RCC 7860 (cell line): Measurements from ENCODE around the gene CCDC107.

Experiments
- DNase-seq: peaks from one replicate; pipeline ENCODE4 v3.0.0-alpha.2; 2015; ENCODE audit warnings: low spot score
- FAIRE-seq: peaks from 2 replicates; lab custom pipeline; 2012; peaks lifted over from hg19 to GRCh38; lab: Jason Lieb, UNC

Gene CCDC107

DNA sequence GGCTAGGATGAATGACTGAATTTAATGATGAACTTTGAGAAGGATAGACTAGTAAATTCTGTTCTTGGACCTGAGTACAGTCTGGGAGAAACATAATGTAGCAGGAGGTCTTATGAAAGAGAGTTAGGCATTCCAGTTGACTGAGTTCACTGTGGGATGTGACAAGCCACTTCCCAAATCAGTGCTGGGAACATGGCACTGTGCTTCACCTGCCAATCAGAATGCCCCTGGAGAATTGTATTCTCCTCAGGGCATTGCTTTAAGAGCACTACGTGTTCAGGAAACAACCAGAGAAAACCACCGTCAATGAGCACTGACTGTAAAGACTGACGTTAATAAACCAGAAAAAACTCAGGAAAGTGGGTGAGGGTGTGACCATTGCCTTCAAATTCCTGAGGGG is 1.2 kb downstream of the CCDC107 start:
- DNase-seq = peak; percentile 53
- FAIRE-seq = no peak

DNA sequence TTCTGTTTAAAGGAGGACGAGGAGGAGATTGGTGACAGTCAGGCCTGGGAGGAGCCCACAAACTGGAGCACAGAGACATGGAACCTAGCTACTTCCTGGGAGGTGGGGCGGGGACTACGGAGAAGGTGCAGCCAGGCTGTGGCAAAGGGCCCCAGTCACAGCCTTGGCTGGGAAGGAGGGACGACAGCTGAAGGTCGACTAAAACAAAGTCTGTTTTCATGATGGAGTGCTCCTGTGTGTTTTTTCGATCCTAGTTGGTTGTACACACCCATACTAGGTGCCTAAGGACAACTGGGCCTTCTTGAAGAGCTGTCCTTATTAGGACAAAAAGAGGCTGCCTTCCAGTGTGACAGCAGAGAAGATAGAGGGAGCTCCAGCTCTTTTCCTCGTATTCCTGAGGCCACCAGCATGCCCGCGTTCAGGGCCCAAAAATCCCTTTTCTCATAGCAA is 2.9 kb downstream of the CCDC107 start:
- FAIRE-seq = no peak
- no peak for DNase-seq

DNA sequence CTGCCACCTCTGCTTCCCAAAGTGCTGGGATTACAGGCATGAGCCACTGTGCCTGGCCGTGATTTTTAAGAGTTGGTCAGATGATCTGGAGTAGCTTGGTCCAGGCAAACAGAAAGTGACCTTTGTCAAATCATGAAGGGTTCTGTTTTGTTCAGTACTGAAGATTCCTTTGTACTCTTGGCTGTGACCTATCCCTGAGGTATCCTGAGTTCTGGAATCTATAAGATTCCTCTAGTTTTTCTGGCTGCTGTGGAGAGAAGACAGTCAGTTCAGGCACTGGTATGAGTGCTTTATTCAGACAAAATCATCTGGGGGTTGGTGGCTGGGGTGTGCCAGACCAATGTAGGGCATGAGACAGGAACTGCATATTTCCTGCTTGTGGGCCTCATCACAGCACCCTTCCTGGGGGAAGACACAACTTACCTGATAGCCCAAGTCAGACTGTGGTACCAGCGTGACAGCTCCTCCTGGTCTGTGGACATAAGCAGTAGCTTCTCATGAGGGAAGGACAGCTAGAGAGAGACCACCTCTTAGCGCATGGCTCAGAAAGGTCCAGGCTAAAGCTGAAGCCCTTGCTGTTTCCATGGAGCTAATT is 3.8 kb downstream of the CCDC107 start:
- FAIRE-seq (no peak), DNase-seq (no peak)

DNA sequence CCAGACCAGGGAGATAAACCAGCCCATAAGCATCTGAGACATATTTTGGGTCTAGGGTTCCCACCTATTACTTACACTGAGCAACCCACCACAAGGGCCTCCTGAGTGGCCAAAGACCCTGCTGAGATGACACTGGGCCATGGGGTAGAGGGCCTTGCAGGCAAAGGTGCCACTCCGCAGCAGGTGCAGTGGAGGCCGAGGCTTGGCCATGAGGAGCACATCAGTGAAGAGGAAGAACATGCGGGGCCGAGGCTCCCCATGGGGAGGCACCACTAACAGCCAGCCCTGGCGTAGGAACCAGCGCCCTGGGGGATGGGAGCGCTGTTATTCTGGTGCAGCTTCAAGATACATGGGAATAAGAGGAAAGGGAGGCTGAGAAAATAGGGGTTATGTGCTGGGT is 4.3 kb downstream of the CCDC107 start:
- FAIRE-seq (no peak), DNase-seq (no peak)

DNA sequence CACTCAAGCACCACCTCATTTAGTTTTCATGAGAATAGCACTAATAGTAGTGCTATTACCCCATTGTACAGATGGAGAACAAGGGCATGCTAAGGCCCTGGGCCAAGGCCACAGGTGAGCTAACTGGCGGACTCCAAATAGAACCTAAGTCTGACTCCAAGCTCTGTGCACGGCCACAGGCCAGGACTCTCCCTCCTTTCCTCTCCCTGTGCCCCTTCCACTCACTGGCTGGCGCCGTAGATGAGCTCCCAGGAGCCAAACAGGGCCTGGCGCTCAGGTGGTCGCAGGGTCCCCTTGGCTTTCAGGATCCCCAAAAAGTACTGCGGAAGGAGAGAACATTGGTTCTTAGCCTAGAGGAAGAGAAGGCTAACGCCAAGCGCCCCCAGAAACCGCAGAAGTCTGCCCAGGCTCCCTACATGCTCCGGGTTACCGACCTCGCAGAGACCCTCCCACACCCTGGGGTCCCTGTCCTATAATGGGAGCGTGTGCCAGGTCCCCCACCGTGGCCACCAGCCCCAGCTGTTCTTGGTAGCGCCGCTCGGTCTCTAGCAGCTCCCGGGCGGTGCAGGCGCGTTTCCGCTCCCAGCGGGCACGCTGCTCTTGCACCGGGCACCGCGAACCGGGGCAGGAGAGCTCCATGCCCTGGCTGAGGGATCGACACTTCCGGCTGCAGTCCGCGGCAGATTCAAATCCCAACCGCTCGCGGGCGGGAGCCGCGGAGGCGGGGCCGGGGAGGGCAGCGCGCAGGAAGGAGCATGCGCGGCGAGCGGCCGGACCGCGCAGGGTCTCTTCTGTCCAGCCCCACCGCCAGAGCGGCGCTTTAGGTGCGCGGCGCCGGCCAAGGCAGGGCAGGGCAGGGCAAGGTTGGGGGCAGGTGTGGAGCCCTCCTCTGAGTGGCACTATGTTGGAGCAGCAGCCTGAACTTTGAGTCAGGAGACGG is 6.7 kb downstream of the CCDC107 start, which contains the start of gene ARHGEF39:
Gene ARHGEF39 (minus strand): TSS at position 665 of the 940 bp plus-strand sequence. CDS start 26 bp downstream, at position 639.
- FAIRE-seq = no peak
- DNase-seq = peak; percentile 70

DNA sequence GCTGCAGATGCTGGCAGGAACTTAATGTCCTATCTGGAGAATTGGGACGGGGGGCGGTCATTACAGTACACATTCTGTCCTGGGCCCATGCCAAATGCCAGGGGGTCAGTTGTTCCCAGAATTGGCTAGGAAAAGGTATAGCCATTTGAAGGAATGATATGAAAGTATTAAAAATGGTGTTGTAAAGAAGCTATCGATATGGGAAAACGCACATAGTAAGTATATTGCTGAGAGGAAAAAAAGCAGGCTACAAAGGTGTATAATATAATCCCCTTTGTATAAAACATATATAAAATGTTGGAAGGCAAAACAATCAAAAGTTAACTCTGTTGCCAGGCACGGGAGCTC is 7.4 kb downstream of the CCDC107 start:
- FAIRE-seq (no peak), DNase-seq (no peak)

DNA sequence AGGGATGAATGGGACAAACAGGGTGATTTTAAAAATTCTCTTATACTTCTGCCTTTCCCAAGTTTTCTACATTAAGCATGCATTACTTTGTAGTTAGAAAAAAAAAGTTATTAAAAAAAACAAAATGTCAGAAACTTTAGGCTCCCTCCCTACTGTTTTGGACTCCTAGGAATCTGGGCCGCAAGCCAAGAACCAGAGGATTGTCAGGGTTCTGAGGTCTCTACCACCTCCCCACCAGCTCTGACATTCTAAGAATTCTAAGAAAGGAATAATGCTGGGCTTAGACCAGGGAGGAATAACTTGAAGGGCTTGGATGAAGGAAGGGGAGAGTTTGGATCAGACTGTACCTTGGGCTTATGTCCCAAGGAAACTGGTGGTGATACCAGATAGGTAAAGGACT is 8.0 kb downstream of the CCDC107 start:
- DNase-seq = no peak
- FAIRE-seq = no peak

DNA sequence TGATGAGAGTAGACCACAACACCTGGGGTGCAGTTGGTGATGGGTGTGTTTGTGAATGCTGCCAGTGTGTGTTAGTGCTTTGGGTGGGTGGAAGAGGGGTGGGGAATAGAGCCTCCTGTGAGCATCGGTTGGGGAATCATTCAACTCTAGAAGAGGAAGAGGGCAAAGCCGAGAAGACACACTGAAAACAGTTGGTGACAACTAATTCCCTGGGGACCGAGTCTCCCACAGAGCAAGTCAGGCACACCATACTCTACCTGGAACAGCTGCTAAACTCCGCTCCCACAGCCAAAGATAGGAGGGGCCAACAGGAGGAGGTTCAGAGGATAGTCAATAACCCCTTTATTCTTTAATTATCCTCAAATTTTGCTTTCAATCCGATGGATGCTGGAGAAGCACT is 8.5 kb downstream of the CCDC107 start:
- no peak for FAIRE-seq
- DNase-seq = no peak

DNA sequence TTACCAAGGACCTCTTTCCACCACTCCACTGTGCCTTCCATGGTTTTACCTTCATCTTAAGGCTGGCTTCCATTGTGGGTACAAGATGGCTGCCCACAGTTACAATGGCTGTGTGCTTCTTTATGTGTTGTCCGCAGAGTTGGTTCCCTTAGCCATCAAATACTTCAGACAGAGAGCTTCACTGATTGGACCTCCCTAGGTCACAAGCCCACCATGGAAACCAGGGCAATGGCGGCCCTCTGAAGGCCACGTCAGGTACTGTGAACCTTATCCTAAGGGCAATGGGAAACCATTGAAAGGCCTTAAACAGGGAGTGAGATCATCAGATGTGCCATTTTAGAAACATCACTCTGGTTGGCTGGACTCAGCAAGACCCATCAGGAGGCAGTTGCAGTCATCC is 9.8 kb downstream of the CCDC107 start:
- DNase-seq = no peak
- FAIRE-seq = no peak

DNA sequence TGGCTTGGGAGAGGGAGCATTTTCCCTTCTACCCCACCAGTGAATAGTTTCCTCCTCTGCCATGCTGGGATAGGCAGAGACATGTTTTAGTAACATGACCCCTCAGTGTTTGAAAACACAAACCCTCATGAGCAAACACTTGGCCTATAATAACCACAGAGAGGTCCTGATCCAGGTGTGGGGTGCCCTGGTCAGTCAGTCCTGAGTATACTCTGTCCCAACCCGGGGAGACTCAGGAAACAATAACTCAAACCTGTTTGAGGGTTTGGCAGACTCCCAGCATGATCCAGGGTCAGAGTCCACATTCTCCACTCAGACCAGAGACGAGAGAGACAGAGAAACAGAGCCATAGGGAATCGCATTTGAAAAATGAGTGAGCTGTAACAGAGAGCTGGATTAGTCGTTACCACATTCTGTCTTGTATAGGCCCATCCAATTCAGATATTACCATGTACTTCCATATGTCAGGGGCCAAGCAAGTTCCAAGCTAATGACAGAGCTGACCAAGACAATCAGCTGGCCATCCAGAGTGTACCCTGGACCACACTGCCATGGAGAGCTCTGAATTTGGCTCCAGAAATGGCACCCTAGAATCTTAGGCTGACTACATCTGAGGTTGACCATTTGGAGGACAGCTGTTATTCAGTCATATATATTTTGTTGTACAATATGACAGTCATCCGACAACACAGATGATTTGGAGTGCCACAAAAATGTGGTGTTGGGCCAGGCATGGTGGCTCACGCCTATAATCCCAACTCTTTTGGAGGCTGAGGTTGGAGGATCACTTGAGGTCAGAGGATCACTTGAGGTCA is 11.4 kb downstream of the CCDC107 start:
- FAIRE-seq (peak; percentile 88), DNase-seq (peak; percentile 79)

DNA sequence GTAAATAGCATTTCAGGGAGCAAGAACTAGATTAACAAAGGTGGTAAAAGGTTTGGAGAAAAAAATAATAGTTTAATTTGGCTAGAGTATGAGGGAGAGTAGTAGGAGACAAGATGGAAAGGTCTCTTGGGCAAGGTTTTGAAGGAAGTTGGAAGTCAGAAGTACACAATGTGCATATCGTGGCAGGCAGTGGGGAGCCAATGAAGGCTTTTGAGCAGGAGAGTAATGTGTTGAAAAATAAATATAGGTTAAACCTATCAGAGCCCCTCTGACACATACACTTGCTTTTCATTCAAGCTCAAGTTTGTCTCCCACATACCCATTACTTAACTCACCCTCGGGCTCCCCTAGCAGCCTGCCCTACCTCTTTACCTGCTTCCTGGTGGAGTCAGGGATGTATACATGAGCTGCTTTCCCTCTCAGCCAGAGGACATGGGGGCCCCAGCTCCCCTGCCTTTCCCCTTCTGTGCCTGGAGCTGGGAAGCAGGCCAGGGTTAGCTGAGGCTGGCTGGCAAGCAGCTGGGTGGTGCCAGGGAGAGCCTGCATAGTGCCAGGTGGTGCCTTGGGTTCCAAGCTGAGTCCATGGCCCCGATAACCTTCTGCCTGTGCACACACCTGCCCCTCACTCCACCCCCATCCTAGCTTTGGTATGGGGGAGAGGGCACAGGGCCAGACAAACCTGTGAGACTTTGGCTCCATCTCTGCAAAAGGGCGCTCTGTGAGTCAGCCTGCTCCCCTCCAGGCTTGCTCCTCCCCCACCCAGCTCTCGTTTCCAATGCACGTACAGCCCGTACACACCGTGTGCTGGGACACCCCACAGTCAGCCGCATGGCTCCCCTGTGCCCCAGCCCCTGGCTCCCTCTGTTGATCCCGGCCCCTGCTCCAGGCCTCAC is 15.3 kb downstream of the CCDC107 start, which contains the start of gene CA9:
Gene CA9 (plus strand): TSS at position 797 of the 893 bp plus-strand sequence. CDS start 32 bp downstream, at position 829.
- FAIRE-seq (no peak), DNase-seq (no peak)

DNA sequence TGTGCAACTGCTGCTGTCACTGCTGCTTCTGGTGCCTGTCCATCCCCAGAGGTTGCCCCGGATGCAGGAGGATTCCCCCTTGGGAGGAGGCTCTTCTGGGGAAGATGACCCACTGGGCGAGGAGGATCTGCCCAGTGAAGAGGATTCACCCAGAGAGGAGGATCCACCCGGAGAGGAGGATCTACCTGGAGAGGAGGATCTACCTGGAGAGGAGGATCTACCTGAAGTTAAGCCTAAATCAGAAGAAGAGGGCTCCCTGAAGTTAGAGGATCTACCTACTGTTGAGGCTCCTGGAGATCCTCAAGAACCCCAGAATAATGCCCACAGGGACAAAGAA is 15.9 kb downstream of the CCDC107 start:
- FAIRE-seq = no peak
- no peak for DNase-seq

DNA sequence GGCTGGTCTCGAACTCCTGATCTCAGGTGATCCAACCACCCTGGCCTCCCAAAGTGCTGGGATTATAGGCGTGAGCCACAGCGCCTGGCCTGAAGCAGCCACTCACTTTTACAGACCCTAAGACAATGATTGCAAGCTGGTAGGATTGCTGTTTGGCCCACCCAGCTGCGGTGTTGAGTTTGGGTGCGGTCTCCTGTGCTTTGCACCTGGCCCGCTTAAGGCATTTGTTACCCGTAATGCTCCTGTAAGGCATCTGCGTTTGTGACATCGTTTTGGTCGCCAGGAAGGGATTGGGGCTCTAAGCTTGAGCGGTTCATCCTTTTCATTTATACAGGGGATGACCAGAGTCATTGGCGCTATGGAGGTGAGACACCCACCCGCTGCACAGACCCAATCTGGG is 17.1 kb downstream of the CCDC107 start:
- no peak for DNase-seq
- no peak for FAIRE-seq

DNA sequence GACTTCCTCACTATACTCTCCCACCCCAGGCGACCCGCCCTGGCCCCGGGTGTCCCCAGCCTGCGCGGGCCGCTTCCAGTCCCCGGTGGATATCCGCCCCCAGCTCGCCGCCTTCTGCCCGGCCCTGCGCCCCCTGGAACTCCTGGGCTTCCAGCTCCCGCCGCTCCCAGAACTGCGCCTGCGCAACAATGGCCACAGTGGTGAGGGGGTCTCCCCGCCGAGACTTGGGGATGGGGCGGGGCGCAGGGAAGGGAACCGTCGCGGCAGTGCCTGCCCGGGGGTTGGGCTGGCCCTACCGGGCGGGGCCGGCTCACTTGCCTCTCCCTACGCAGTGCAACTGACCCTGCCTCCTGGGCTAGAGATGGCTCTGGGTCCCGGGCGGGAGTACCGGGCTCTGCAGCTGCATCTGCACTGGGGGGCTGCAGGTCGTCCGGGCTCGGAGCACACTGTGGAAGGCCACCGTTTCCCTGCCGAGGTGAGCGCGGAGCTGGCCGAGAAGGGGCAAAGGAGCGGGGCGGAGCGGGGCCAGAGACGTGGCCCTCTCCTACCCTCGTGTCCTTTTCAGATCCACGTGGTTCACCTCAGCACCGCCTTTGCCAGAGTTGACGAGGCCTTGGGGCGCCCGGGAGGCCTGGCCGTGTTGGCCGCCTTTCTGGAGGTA is 17.8 kb downstream of the CCDC107 start:
- DNase-seq = no peak
- no peak for FAIRE-seq

DNA sequence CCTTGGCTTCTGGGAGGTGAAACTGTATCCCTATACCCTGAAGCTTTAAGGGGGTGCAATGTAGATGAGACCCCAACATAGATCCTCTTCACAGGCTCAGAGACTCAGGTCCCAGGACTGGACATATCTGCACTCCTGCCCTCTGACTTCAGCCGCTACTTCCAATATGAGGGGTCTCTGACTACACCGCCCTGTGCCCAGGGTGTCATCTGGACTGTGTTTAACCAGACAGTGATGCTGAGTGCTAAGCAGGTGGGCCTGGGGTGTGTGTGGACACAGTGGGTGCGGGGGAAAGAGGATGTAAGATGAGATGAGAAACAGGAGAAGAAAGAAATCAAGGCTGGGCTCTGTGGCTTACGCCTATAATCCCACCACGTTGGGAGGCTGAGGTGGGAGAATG is 21.0 kb downstream of the CCDC107 start:
- FAIRE-seq (no peak), DNase-seq (no peak)

DNA sequence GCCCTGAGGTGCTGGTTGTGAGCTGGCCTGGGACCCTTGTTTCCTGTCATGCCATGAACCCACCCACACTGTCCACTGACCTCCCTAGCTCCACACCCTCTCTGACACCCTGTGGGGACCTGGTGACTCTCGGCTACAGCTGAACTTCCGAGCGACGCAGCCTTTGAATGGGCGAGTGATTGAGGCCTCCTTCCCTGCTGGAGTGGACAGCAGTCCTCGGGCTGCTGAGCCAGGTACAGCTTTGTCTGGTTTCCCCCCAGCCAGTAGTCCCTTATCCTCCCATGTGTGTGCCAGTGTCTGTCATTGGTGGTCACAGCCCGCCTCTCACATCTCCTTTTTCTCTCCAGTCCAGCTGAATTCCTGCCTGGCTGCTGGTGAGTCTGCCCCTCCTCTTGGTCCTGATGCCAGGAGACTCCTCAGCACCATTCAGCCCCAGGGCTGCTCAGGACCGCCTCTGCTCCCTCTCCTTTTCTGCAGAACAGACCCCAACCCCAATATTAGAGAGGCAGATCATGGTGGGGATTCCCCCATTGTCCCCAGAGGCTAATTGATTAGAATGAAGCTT is 21.8 kb downstream of the CCDC107 start:
- no peak for FAIRE-seq

DNA sequence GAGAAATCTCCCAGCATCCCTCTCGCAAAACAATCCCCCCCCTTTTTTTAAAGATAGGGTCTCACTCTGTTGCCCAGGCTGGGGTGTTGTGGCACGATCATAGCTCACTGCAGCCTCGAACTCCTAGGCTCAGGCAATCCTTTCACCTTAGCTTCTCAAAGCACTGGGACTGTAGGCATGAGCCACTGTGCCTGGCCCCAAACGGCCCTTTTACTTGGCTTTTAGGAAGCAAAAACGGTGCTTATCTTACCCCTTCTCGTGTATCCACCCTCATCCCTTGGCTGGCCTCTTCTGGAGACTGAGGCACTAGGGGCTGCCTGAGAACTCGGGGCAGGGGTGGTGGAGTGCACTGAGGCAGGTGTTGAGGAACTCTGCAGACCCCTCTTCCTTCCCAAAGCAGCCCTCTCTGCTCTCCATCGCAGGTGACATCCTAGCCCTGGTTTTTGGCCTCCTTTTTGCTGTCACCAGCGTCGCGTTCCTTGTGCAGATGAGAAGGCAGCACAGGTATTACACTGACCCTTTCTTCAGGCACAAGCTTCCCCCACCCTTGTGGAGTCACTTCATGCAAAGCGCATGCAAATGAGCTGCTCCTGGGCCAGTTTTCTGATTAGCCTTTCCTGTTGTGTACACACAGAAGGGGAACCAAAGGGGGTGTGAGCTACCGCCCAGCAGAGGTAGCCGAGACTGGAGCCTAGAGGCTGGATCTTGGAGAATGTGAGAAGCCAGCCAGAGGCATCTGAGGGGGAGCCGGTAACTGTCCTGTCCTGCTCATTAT is 22.4 kb downstream of the CCDC107 start:
- no peak for FAIRE-seq
- no peak for DNase-seq

More for the DNA sequence above, 21.8 kb downstream of the CCDC107 start:
- no peak for DNase-seq

DNA sequence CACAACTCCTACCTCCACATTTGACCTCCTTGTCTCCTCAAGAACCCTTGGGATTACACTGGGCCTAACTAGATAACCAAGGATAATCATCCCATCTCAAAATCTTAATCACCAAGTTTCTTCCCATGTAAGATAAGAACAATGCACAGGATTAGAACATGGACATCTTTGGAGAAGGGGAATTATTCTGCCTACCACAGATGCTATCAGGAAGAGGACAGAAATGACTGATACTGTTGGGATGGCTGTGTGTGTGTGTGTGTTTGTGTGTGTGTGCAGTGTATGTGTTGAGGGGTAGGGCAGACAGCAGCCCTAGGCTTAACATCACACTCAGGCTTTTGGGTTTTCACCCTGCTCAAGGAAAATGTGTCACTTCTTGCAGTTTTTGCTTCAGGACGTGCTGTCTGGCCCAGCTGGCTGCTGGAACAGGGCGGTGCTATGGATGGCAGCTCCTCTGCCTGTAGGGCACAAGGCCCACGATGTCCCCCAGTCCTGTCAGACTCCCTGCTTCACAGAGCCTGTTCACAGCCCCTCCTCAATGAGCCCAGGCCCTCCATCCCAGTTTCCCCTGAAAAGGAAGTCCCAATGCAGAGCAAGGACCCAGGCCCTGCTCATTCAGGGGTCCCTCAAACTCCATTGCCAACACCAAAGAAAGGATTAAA is 23.4 kb downstream of the CCDC107 start:
- no peak for DNase-seq
- FAIRE-seq = no peak
